HepG2 (cell line): Measurements from ENCODE around the gene ANKRD40. TPM values are rescaled to one million over a fixed set of nuclear protein-coding genes. Genes with fewer than 3 reads are reported as not detected.

Source experiments
- ARID5B ChIP-seq: IDR thresholded peaks from 2 replicates; pipeline ENCODE4 v1.4.0; 2020; ENCODE audit warnings: mild to moderate bottlenecking, missing genetic modification reagents
- ATF7 ChIP-seq, 2 experiments: fragments of 450-650 bp in 1 of 2; sonication (generic) in 1 of 2; formaldehyde crosslinking in 1 of 2; IDR thresholded peaks; 2 replicates each; pipeline versions ENCODE4 v1.4.0 to v1.6.1; 2016 to 2020; ENCODE audit warnings: antibody characterized with exemption in 1 of 2, mild to moderate bottlenecking in 1 of 2, missing genetic modification reagents in 1 of 2
- BCL6 ChIP-seq: IDR thresholded peaks from 2 replicates; pipeline ENCODE4 v1.6.1; 2016; ENCODE audit warnings: missing genetic modification reagents, missing compliant biosample characterization
- BORCS8-MEF2B ChIP-seq: sonication (generic); formaldehyde crosslinking; IDR thresholded peaks from 2 replicates; pipeline ENCODE4 v1.8.0; 2022; ENCODE audit warnings: mild to moderate bottlenecking, missing genetic modification reagents
- CTCF ChIP-seq: sonication (generic); formaldehyde crosslinking; IDR thresholded peaks from 2 replicates; pipeline ENCODE4 v1.5.0; 2020; ENCODE audit warnings: mild to moderate bottlenecking, missing genetic modification reagents, moderate library complexity
- E2F2 ChIP-seq: sonication (generic); formaldehyde crosslinking; IDR thresholded peaks from 2 replicates; pipeline ENCODE4 v1.4.0; 2020; ENCODE audit warnings: missing genetic modification reagents, borderline replicate concordance
- GATA4 ChIP-seq: sonication (generic); IDR thresholded peaks from 2 replicates; pipeline ENCODE4 v1.6.1; 2016; ENCODE audit warnings: antibody characterized with exemption, low read depth, borderline replicate concordance
- HNRNPK ChIP-seq: fragments of 200-400 bp; formaldehyde crosslinking; IDR thresholded peaks from 2 replicates; pipeline ENCODE4 v1.6.1; 2018; ENCODE audit warnings: low read length, low read depth, moderate library complexity, mild to moderate bottlenecking; ENCODE audit not compliant: poor library complexity, severe bottlenecking
- HOXA3 ChIP-seq: sonication (generic); formaldehyde crosslinking; IDR thresholded peaks from 2 replicates; pipeline ENCODE4 v1.5.0; 2020; ENCODE audit warnings: missing genetic modification reagents
- MIER3 ChIP-seq: IDR thresholded peaks from 2 replicates; pipeline ENCODE4 v1.6.1; 2016; ENCODE audit warnings: missing compliant biosample characterization, borderline replicate concordance
- NAIF1 ChIP-seq: sonication (generic); formaldehyde crosslinking; IDR thresholded peaks from 2 replicates; pipeline ENCODE4 v1.5.0; 2020; ENCODE audit warnings: mild to moderate bottlenecking, missing genetic modification reagents, borderline replicate concordance
- NFKBIZ ChIP-seq: IDR thresholded peaks from 2 replicates; pipeline ENCODE4 v1.6.1; 2018; ENCODE audit warnings: missing genetic modification reagents, missing compliant biosample characterization
- NR2F6 ChIP-seq, 2 experiments: IDR thresholded peaks; 2 replicates each; pipeline ENCODE4 v1.6.1; 2016; ENCODE audit warnings: antibody characterized with exemption in 1 of 2, mild to moderate bottlenecking in 1 of 2
- RAD21 ChIP-seq: fragments of 450-650 bp; formaldehyde crosslinking; IDR thresholded peaks from 2 replicates; pipeline ENCODE4 v1.5.0; 2020; ENCODE audit warnings: mild to moderate bottlenecking
- SP1 ChIP-seq, 2 experiments: fragments of 450-650 bp in 1 of 2; sonication (generic) in 1 of 2; formaldehyde crosslinking in 1 of 2; IDR thresholded peaks; 2 replicates each; pipeline versions ENCODE4 v1.4.0 to v1.6.1; 2016 to 2020; ENCODE audit warnings: missing genetic modification reagents in 1 of 2
- TOE1 ChIP-seq: sonication (generic); formaldehyde crosslinking; IDR thresholded peaks from 2 replicates; pipeline ENCODE4 v1.4.0; 2020; ENCODE audit warnings: mild to moderate bottlenecking, missing genetic modification reagents
- ZFX ChIP-seq: sonication (generic); formaldehyde crosslinking; IDR thresholded peaks from 2 replicates; pipeline ENCODE4 v1.4.0; 2020; ENCODE audit warnings: mild to moderate bottlenecking, low read depth, missing genetic modification reagents, moderate library complexity
- ZMYM3 ChIP-seq: sonication (generic); formaldehyde crosslinking; IDR thresholded peaks from 2 replicates; pipeline ENCODE4 v1.5.1; 2020; ENCODE audit warnings: mild to moderate bottlenecking, missing genetic modification reagents
- ZNF414 ChIP-seq: sonication (generic); formaldehyde crosslinking; IDR thresholded peaks from 2 replicates; pipeline ENCODE4 v1.5.0; 2020; ENCODE audit warnings: missing genetic modification reagents
- ZNF558 ChIP-seq: sonication (generic); formaldehyde crosslinking; IDR thresholded peaks from 2 replicates; pipeline ENCODE4 v1.9.0; 2022; ENCODE audit warnings: mild to moderate bottlenecking, missing genetic modification reagents, borderline replicate concordance
- ZNF614 ChIP-seq: IDR thresholded peaks from 2 replicates; pipeline ENCODE4 v1.6.1; 2018; ENCODE audit warnings: missing biosample characterization, missing genetic modification reagents, inconsistent platforms, borderline replicate concordance
- ZNF740 ChIP-seq: sonication (generic); formaldehyde crosslinking; IDR thresholded peaks from 2 replicates; pipeline ENCODE4 v1.4.0; 2020; ENCODE audit warnings: missing genetic modification reagents
- polyA plus RNA-seq, 8 experiments: library from polyadenylated mRNA; depleted of rRNA in 3 of 8; stranded (reverse) in 7 of 8; unstranded in 1 of 8; fragments of >200 nt; fragmentation: Illumina TruSeq in 4 of 8; extraction: Trizol in 4 of 8; gene quantifications; 2 replicates each; pipeline versions ENCODE4 v1.2.1 to v1.2.3, GENCODE V29; 2011 to 2016; ENCODE audit warnings: low read depth in 4 of 8, missing spikeins in 1 of 8, mixed read lengths in 1 of 8; ENCODE audit not compliant: insufficient read depth in 1 of 8
- total RNA-seq, 5 experiments: library from RNA; depleted of rRNA; stranded (reverse); fragments of >200 nt; fragmentation: Illumina TruSeq; extraction: Trizol; gene quantifications; 2 replicates each; pipeline ENCODE4 v1.2.3, GENCODE V29; 2016; ENCODE audit warnings: low read depth in 1 of 5

The ANKRD40 gene
- total and polyA plus RNA-seq, 2 of the 13 experiments (the other 11 are each of a cell fraction or from before 2014, with no cell fraction given) = 35.0 to 46.4 TPM

GRCh38 chr17:50679008-50679544 is 28.6 kb downstream of the ANKRD40 start (continued):
- no peak for TF ChIP-seq HNRNPK
- TF ChIP-seq ZNF414 (CRISPR knock-in tag) = 0 out of 2 replicates have a peak, but pooled peaks have one; percentile 30
- TF ChIP-seq GATA4 = 0 out of 2 replicates have a peak, but pooled peaks have one; percentile 2
- peak; percentile 92 for TF ChIP-seq NR2F6 (IDR thresholded peaks at IDR 0.05)
- TF ChIP-seq NR2F6 (CRISPR knock-in tag; IDR thresholded peaks at IDR 0.05) = peak; percentile 92
- peak; percentile 66; the same call in 1 of the 2 replicates for TF ChIP-seq ARID5B (CRISPR knock-in tag)
- TF ChIP-seq ZNF740 (CRISPR knock-in tag) = no peak
- no peak for TF ChIP-seq NAIF1
- 0 out of 2 replicates have a peak, but pooled peaks have one; percentile 12 for TF ChIP-seq ZFX (CRISPR knock-in tag)
- peak; percentile 53; the same call in 1 of the 2 replicates for TF ChIP-seq ZNF558 (CRISPR knock-in tag)
- TF ChIP-seq BCL6 = peak; percentile 51; the same call in 1 of the 2 replicates
- TF ChIP-seq NFKBIZ (CRISPR knock-in tag) = no peak
- no peak for TF ChIP-seq ATF7 (IDR thresholded peaks at IDR 0.05)
- no peak for TF ChIP-seq ATF7 (CRISPR knock-in tag; IDR thresholded peaks at IDR 0.05)
- TF ChIP-seq SP1 (IDR thresholded peaks at IDR 0.05) = no peak
- no peak for TF ChIP-seq SP1 (CRISPR knock-in tag; IDR thresholded peaks at IDR 0.05)
- TF ChIP-seq RAD21 = no peak
- no peak for TF ChIP-seq CTCF (CRISPR knock-in tag)
- TF ChIP-seq BORCS8-MEF2B (CRISPR knock-in tag) = no peak
- no peak for TF ChIP-seq TOE1
- 0 out of 2 replicates have a peak, but pooled peaks have one; percentile 18 for TF ChIP-seq ZMYM3 (CRISPR knock-in tag)
- TF ChIP-seq MIER3 (CRISPR knock-in tag) = no peak
- peak; percentile 62; the same call in 1 of the 2 replicates for TF ChIP-seq HOXA3 (CRISPR knock-in tag)
- TF ChIP-seq E2F2 (CRISPR knock-in tag) = no peak
- TF ChIP-seq ZNF614 (CRISPR knock-in tag) = 0 out of 2 replicates have a peak, but pooled peaks have one; percentile 18
